Endodermal cell (in vitro differentiated cells): Measurements from ENCODE around the gene ATP6V0D1. TPM values are rescaled to one million over a fixed set of nuclear protein-coding genes. Genes with fewer than 3 reads are reported as not detected.

ENCODE experiments used
- DNase-seq: peaks from one replicate; pipeline ENCODE4 v3.0.0-alpha.2; 2017
- H3K27ac ChIP-seq: 2 replicates; pipeline ENCODE4 v1.5.1; 2013; ENCODE audit warnings: mild to moderate bottlenecking, low read depth, low read length, moderate library complexity
- H3K27me3 ChIP-seq: 2 replicates; pipeline ENCODE4 v1.6.1; 2013; ENCODE audit warnings: mild to moderate bottlenecking, low read length, moderate library complexity; ENCODE audit not compliant: insufficient read depth, control insufficient read depth, poor library complexity, severe bottlenecking
- H3K36me3 ChIP-seq: 2 replicates; pipeline ENCODE4 v1.7.0; 2013; ENCODE audit warnings: mild to moderate bottlenecking, low read length, moderate library complexity; ENCODE audit not compliant: control insufficient read depth, insufficient read depth
- H3K4me1 ChIP-seq: one replicate; pipeline ENCODE4 v1.7.0; 2013; ENCODE audit warnings: low read length; ENCODE audit not compliant: control insufficient read depth, insufficient read depth
- H3K4me3 ChIP-seq: 2 replicates; pipeline ENCODE4 v1.5.1; 2013; ENCODE audit warnings: mild to moderate bottlenecking, low read length, moderate library complexity
- H3K9ac ChIP-seq: 2 replicates; pipeline ENCODE4 v1.6.1; 2013; ENCODE audit warnings: mild to moderate bottlenecking, low read length, moderate library complexity; ENCODE audit not compliant: poor library complexity, severe bottlenecking; ENCODE audit errors: extremely low read depth
- H3K9me3 ChIP-seq: 2 replicates; pipeline ENCODE4 v1.6.1; 2013; ENCODE audit warnings: mild to moderate bottlenecking, low read length, moderate library complexity; ENCODE audit not compliant: control insufficient read depth
- H3K27ac Mint-ChIP-seq: 2 replicates; pipeline ENCODE4 v1.8.0; 2020; ENCODE audit warnings: mixed read lengths
- H3K27me3 Mint-ChIP-seq: 2 replicates; pipeline ENCODE4 v1.8.0; 2021; ENCODE audit warnings: mild to moderate bottlenecking, mixed read lengths; ENCODE audit not compliant: insufficient read depth
- H3K36me3 Mint-ChIP-seq: 2 replicates; pipeline ENCODE4 v1.8.0; 2020; ENCODE audit warnings: low read depth, mixed read lengths
- H3K4me1 Mint-ChIP-seq: 2 replicates; pipeline ENCODE4 v1.8.0; 2020; ENCODE audit warnings: mixed read lengths
- H3K4me3 Mint-ChIP-seq: 2 replicates; pipeline ENCODE4 v1.8.0; 2020; ENCODE audit warnings: mild to moderate bottlenecking, moderate library complexity, mixed read lengths
- H3K9me3 Mint-ChIP-seq: 2 replicates; pipeline ENCODE4 v1.8.0; 2020; ENCODE audit warnings: mild to moderate bottlenecking, mixed read lengths
- CTCF ChIP-seq: fragments of 200-600 bp; sonication (generic); conservative IDR thresholded peaks from 2 replicates; pipeline ENCODE4 v1.5.0; 2021; ENCODE audit warnings: antibody characterized with exemption, mild to moderate bottlenecking
- WGBS, 2 experiments: methylation state at CpG; one replicate each; pipeline versions ENCODE4 v1.1.5 to v1.1.7; 2013; ENCODE audit warnings: missing lambda C conversion rate in 2 of 2, mixed read lengths in 1 of 2; ENCODE audit not compliant: insufficient coverage in 1 of 2, insufficient read length in 1 of 2; 5-methylcytosine and 5-hydroxymethylcytosine counted together
- total RNA-seq, 2 donors: library from RNA; stranded (reverse); fragmentation: NEBNext Ultra II Directional in 1 of 2; extraction: Animal tissue kit (Norgen Biotek cat#: 25700) in 1 of 2; gene quantifications; 2 replicates in 1 of 2; 3 replicates in 1 of 2; pipeline ENCODE4 v1.2.1, GENCODE V29; 2021

Gene ATP6V0D1
- total RNA-seq, 2 donors from 2014 or later, result 56.0 to 58.3 TPM

- Mint-ChIP-seq H3K4me1 (no peaks in the 10 kb centered on the region), H3K27me3 (no peaks in the 10 kb centered on the region), H3K9me3 (no peaks in the 10 kb centered on the region), H3K27ac (no peak overlapping the region), H3K36me3 (peaks cover 28% of the 10 kb centered on the region), H3K4me3 (no peak overlapping the region)
- Histone ChIP-seq H3K4me3 (no peak overlapping the region), H3K9me3 (no peaks in the 10 kb centered on the region), H3K4me1 (no peaks in the 10 kb centered on the region), H3K27me3 (no peaks in the 10 kb centered on the region), H3K9ac (no peak overlapping the region), H3K27ac (no peak overlapping the region), H3K36me3 (peaks cover 30% of the 10 kb centered on the region)
- DNase-seq, result no peak
- TF ChIP-seq CTCF, result no peak
- WGBS, 2 experiments, result 94 to 100% methylated on average over 3 of the region's 3 CpGs
These were observed 31.2 kb downstream of the ATP6V0D1 start for GRCh38 chr16:67449739-67450138.

- Histone ChIP-seq H3K27ac (no peak overlapping the region), H3K27me3 (no peaks in the 10 kb centered on the region), H3K36me3 (peaks cover 30% of the 10 kb centered on the region), H3K4me1 (no peaks in the 10 kb centered on the region), H3K9me3 (no peaks in the 10 kb centered on the region), H3K9ac (no peak overlapping the region), H3K4me3 (no peak overlapping the region)
- no peaks in the 10 kb centered on the region for H3K9me3 Mint-ChIP-seq
- H3K4me1 Mint-ChIP-seq, result no peaks in the 10 kb centered on the region
- no peak overlapping the region for H3K4me3 Mint-ChIP-seq
- no peak for TF ChIP-seq CTCF
- H3K36me3 Mint-ChIP-seq, result peaks cover 28% of the 10 kb centered on the region
- H3K27me3 Mint-ChIP-seq, result no peaks in the 10 kb centered on the region
- no peak overlapping the region for H3K27ac Mint-ChIP-seq
- WGBS, 2 experiments, result 95 to 100% methylated on average over 1 to 2 of the region's 2 CpGs
- DNase-seq, result no peak
These were observed 31.6 kb downstream of the ATP6V0D1 start for GRCh38 chr16:67449336-67449735.

DNA sequence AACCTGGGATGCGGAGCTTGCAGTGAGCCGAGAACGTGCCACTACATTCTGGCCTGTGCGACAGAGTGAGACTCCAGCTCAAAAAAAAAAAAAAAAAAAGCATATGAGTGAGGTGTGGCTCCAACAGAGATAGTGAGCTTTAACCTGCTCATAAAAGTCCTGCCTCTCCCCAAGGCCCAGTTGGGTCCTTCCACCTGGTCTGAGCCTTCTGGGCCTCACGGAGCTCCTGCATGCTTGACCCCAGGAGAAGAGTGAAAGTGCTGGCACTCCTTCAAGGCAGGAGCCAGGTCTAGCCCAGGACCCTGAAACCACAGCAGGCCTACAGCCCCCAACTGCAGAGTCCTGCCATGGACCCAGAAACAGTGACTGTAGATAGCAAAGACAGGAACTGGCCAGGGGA, 32.4 kb downstream of the ATP6V0D1 start:
- no peaks in the 10 kb centered on the region for H3K9me3 ChIP-seq
- no peak overlapping the region for H3K9ac ChIP-seq
- DNase-seq, result no peak
- no peak for TF ChIP-seq CTCF
- no peak overlapping the region for H3K27ac ChIP-seq
- Mint-ChIP-seq H3K4me3 (no peak overlapping the region), H3K27me3 (no peaks in the 10 kb centered on the region), H3K9me3 (no peaks in the 10 kb centered on the region), H3K36me3 (peaks cover 28% of the 10 kb centered on the region), H3K4me1 (peaks cover 3% of the 10 kb centered on the region), H3K27ac (no peak overlapping the region)
- no peak overlapping the region for H3K4me3 ChIP-seq
- peaks cover 30% of the 10 kb centered on the region for H3K36me3 ChIP-seq
- WGBS, 2 experiments, result 96 to 97% methylated on average over 4 to 5 of the region's 5 CpGs
- H3K27me3 ChIP-seq, result no peaks in the 10 kb centered on the region
- H3K4me1 ChIP-seq, result no peaks in the 10 kb centered on the region
